ENCODE measurements around the gene WAC. TPM values are rescaled to one million over a fixed set of nuclear protein-coding genes. Genes with fewer than 3 reads are reported as not detected.
A peak's percentile ranks its signal among the peaks of the same experiment; 100 is the strongest.
"Not testable (repeated sequence)": the region's sequence is repeated elsewhere in the genome, so short reads cannot be mapped to it uniquely, and the experiment has no call there.

Gene WAC, protein sequence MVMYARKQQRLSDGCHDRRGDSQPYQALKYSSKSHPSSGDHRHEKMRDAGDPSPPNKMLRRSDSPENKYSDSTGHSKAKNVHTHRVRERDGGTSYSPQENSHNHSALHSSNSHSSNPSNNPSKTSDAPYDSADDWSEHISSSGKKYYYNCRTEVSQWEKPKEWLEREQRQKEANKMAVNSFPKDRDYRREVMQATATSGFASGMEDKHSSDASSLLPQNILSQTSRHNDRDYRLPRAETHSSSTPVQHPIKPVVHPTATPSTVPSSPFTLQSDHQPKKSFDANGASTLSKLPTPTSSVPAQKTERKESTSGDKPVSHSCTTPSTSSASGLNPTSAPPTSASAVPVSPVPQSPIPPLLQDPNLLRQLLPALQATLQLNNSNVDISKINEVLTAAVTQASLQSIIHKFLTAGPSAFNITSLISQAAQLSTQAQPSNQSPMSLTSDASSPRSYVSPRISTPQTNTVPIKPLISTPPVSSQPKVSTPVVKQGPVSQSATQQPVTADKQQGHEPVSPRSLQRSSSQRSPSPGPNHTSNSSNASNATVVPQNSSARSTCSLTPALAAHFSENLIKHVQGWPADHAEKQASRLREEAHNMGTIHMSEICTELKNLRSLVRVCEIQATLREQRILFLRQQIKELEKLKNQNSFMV
- total RNA-seq: 100 to 1,000 TPM; 101 to 131 (median 118) TPM

- H3K4me1 ChIP-seq: peaks cover 0 to 55% (median 16%) of the 10 kb centered on the region in 4 donors
- H3K27ac ChIP-seq: peak within 1 kb of the TSS; percentile 93 to 98 (median 97)
- no peaks in the 10 kb centered on the region for H3K9me3 ChIP-seq
- WGBS, 2 donors: 0% methylated on average over 53 to 71 of the region's 102 CpGs
- H3K27me3 ChIP-seq: no peaks in the 10 kb centered on the region
- peaks cover 0 to 42% (median 5%) of the 10 kb centered on the region in 3 donors for H3K36me3 ChIP-seq
- TF ChIP-seq CTCF (IDR thresholded peaks at IDR 0.05) (peak in 2 of 5 experiments; percentile 54 to 73), POLR2A (IDR thresholded peaks at IDR 0.05) (peak; percentile 75 to 88), EP300 (IDR thresholded peaks at IDR 0.05) (peak; percentile 63 to 98)
- H3K4me3 ChIP-seq: peak within 1 kb of the TSS; percentile 70 to 98 (median 90)
- DNase-seq (ENCODE audit: low spot score in 2 of 2): peak; percentile 89
These were observed at the start of gene WAC for GRCh38 chr10:28532337-28533185. Gene WAC, plus strand, starts transcription at chr10:28533118. Its CDS starts 462 bp downstream, at chr10:28533580.

GRCh38 chr10:28489206-28489605, 43.7 kb upstream of the WAC start:
- Histone ChIP-seq H3K9me3 (no peaks in the 10 kb centered on the region), H3K27me3 (no peaks in the 10 kb centered on the region), H3K4me1 (no peaks in the 10 kb centered on the region), H3K36me3 (no peaks in the 10 kb centered on the region), H3K27ac (no peak overlapping the region), H3K4me3 (no peak overlapping the region)
- no peak for TF ChIP-seq EP300 (IDR thresholded peaks at IDR 0.05)
- no peak for TF ChIP-seq CTCF (IDR thresholded peaks at IDR 0.05)
- WGBS, 2 donors: 85 to 92% methylated on average over 6 of the region's 6 CpGs
- DNase-seq (ENCODE audit: low spot score in 2 of 2): no peak

- not testable (repeated sequence) for H3K4me3 ChIP-seq; H3K4me1 ChIP-seq; H3K36me3 ChIP-seq; DNase-seq (ENCODE audit: low spot score in 2 of 2); H3K9me3 ChIP-seq; H3K27me3 ChIP-seq; H3K27ac ChIP-seq
- 82 to 85% methylated on average over 2 of the region's 2 CpGs for WGBS, 2 donors
These were observed 42.6 kb upstream of the WAC start for GRCh38 chr10:28490256-28490865.

DNA sequence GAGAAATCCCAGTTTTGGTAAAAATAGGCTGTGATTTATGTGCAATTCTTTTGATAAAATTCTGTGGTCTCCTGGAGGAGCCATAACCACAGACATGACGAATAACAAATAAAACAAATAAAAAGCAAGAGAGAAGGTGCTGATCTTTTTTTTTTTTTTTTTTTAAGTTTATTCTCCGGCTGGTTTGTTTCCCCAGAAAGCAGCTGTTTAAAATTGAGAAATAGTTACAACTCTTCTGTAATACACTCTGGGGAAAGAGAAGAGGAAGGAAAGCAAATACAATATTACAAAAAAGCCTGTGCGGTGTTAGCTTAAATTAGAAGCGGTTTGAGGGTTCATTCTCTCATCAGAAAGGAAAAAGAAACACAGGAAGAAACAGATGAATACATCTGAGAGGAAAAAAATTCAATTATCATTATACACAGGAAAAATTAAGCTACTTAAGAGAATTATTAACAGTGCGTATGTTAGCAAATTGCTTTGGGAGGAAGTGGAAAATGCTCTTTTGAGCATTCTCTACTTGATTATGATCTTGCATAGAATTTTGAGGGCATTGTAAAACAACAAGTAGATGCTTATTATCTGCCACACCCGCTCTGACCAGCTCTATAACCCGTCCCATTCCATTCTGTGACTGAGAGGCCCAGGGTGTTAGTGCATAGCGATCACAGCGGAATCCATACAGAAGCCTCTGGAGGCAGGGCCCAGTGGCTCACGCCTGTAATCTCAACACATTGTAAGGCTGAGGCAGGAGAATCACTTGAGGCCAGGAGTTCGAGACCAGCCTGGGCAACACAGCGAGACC, 40.6 kb upstream of the WAC start:
- Histone ChIP-seq H3K9me3 (no peaks in the 10 kb centered on the region), H3K27ac (peak overlapping the region in 2 of 4 donors; percentile 56 to 74), H3K4me1 (no peaks in the 10 kb centered on the region), H3K4me3 (peak overlapping the region in 1 of 4 donors; percentile 20), H3K27me3 (no peaks in the 10 kb centered on the region), H3K36me3 (no peaks in the 10 kb centered on the region)
- DNase-seq (ENCODE audit: low spot score in 2 of 2): no peak
- no peak for TF ChIP-seq EP300 (IDR thresholded peaks at IDR 0.05)
- no peak for TF ChIP-seq CTCF (IDR thresholded peaks at IDR 0.05)
- TF ChIP-seq POLR2A (IDR thresholded peaks at IDR 0.05): no peak
- WGBS, 2 donors: 46 to 50% methylated on average over 12 of the region's 12 CpGs
